Endometrial microvascular endothelial cells (primary cell): Measurements from ENCODE around the gene CLEC1A. TPM values are rescaled to one million over a fixed set of nuclear protein-coding genes. Genes with fewer than 3 reads are reported as not detected.

Experiments used
- in situ Hi-C: cut with HindIII; loops from 2 replicates; pipeline ENCODE4 v1.10.0; 2017; ENCODE audit warnings: low sequenced_read_pairs, low pct_unique_long_range_greater_than_20kb; ENCODE audit errors: inconsistent ontology term
- total RNA-seq: library from RNA; depleted of rRNA; stranded (reverse); fragments of >200 nt; gene quantifications from one replicate; pipeline ENCODE4 v1.2.3, GENCODE V29; 2015; ENCODE audit errors: inconsistent ontology term

Gene CLEC1A
- total RNA-seq, 1 donor from 2014 or later: 54.4 TPM

GRCh38 chr12:10110256-10110844, 11.6 kb upstream of the CLEC1A start:
- in situ Hi-C loops: no loop called here

- in situ Hi-C loops: no loop called here
These were observed 3.5 kb upstream of the CLEC1A start for GRCh38 chr12:10102322-10102721.

- in situ Hi-C loops: no loop called here
These were observed 2.9 kb upstream of the CLEC1A start for GRCh38 chr12:10101648-10102220.

- in situ Hi-C loops: no loop called here
These were observed 2.3 kb upstream of the CLEC1A start for GRCh38 chr12:10101042-10101579.

- in situ Hi-C loops: no loop called here
These were observed 1.3 kb downstream of the CLEC1A start for GRCh38 chr12:10097521-10097920.

- in situ Hi-C loops: no loop called here
These were observed 2.8 kb downstream of the CLEC1A start for GRCh38 chr12:10095971-10096370.

- in situ Hi-C loops: no loop called here
These were observed 4.0 kb downstream of the CLEC1A start for GRCh38 chr12:10094646-10095395.

GRCh38 chr12:10088955-10089900, 9.6 kb downstream of the CLEC1A start:
- in situ Hi-C loops: no loop called here

GRCh38 chr12:10088031-10088430, 10.8 kb downstream of the CLEC1A start:
- in situ Hi-C loops: no loop called here

- in situ Hi-C loops: no loop called here
These were observed 12.4 kb downstream of the CLEC1A start for GRCh38 chr12:10086387-10086786.

GRCh38 chr12:10084733-10085132, 14.1 kb downstream of the CLEC1A start:
- in situ Hi-C loops: no loop called here

GRCh38 chr12:10082117-10082874, 16.5 kb downstream of the CLEC1A start:
- in situ Hi-C loops: no loop called here

GRCh38 chr12:10075451-10075850, 23.3 kb downstream of the CLEC1A start:
- in situ Hi-C loops: no loop called here

- in situ Hi-C loops: no loop called here
These were observed 25.5 kb downstream of the CLEC1A start for GRCh38 chr12:10073261-10073660.

GRCh38 chr12:10072131-10072530, 26.7 kb downstream of the CLEC1A start:
- in situ Hi-C loops: no loop called here

GRCh38 chr12:10070380-10070779, 28.4 kb downstream of the CLEC1A start:
- in situ Hi-C loops: no loop called here

- in situ Hi-C loops: no loop called here
These were observed 28.8 kb downstream of the CLEC1A start for GRCh38 chr12:10069976-10070375.

- in situ Hi-C loops: no loop called here
These were observed 29.7 kb downstream of the CLEC1A start for GRCh38 chr12:10069099-10069498.
